HG03354 (cell line): ENCODE measurements around the gene RABGGTA.
"Not testable (repeated sequence)": the region's sequence is repeated elsewhere in the genome, so short reads cannot be mapped to it uniquely, and the experiment has no call there.

Experiments used
- ATAC-seq: cut with Tn5 transposase; IDR thresholded peaks from one replicate; pipeline ENCODE4 v1.9.1; 2021; ENCODE audit warnings: mild to moderate bottlenecking; ENCODE audit not compliant: unreplicated experiment, poor library complexity, severe bottlenecking

RABGGTA gene

DNA sequence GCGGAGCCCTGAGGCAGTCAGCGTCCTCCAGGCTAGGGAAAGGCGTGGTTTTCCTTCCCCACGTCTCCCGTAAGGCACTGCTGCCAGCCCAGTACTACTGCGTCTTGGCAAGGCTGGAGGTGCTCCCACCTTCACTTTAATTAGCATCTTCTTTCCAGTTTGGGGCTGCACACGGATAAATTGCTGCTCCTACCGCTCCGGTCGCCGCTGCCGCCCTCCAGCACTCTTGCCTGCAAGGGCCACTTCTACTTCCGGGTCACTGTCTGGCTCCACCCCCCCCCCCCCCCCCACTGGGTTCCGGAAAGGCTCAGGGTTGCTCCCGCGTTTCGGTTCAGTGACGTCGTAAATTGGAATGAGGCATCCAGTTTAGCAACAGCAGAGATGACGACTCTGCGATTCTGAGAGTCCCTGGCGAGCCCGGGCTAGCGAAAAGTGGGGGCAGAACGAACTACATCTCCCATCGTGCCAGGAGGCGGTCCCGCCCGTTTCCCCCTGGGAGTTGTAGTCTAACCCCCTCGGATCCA lies 39.2 kb downstream of the RABGGTA start, which contains the start of gene NEDD8:
NEDD8 (minus strand) TSS at position 247 of the 524 bp plus-strand sequence; CDS start at position 147, 100 bp downstream.
- ATAC-seq = peak; percentile 76

DNA sequence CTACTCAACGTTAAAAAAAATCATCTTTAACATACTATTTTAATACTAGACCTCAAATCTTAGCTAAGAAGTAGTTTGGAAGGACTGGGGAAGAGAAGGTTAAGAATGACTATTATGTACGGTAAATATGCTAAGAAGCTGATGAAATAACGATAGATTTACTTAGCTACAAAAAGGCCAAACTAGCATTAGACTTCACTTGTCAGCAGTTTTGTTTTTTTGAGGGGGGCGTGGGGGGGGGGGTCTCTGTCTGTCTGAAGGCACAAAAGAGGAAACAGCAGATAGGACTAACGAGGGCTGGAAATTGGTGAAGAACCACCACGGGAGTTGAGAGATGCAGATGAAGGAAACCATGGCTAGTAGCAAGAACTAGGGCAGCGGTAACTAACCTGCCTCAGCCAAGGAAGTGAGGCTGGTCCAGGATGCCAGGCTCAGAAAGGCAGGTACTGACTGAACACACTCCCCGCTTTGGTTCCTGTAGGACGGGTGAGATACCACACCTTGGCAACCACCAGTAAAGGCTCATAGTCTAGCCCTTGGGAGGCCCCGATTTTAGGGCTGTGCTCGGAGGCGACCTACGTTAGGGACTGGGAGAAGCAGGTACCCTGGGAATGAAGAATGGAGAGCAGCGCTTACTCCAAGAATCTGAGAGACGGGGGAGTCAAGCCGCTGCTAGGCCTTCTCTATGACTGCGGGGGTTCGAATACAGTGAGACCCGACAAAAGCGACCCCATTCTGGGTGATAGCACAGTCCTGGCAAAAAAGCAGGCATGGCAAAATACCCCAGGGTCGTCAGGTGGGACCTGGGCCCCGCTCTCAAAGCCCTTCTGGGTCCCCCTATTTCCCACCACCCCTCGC lies 39.9 kb downstream of the RABGGTA start:
- ATAC-seq = peak; percentile 21

DNA sequence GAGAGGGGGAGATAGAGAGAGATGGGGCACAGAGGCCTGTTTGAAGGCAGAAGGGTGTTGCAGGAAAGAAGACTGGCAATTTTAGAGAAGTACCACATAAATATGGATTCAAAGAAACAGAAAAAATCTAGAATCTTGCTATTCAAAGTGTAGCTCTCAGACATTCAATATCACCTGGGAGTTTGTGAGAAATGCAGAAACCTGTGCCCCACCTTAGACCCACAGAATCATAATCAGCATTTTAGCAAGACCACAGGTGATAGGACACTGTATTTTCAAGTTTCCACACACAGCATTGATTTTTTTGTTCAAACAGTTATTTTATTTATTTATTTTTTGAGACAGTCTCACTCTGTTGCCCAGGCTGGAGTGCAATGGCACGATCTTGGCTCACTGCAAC lies 42.5 kb downstream of the RABGGTA start:
- ATAC-seq = no peak

DNA sequence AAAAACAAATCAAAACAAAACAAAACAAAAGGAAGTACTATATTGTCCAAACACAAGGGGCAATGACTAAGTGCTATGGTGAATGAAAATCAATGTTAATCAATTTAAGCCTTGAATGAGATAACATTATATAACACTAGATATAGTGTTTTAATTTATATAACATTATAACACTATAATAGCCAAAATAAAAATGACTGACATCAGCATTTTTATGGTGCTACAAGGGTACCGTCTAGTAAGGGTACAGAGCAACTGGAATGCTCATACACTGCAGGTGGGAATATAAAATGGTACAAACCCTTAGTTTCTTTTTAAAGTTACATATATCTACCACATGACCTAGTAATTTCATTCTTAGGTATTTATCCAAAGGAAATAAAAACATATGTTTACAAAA lies 44.9 kb downstream of the RABGGTA start:
- no peak for ATAC-seq

DNA sequence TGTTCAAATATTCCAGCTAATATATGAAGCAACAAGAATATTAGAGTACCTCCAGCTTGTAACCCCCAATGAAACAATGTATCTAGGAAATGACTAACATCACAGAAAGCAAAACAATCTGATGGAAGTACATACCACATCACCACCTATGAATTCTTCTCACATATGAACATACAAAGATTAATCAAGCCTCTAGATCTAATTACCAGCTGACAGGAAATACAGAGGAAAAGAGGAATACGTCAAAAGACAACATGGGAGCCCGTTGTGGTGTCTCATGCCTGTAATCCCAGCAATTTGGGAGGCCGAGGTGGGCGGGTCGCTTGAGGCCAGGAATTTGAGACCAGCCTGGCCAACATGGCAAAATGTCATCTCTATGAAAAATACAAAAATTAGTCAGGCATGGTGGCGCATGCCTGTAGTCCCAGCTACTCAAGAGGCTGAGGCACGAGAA lies 46.8 kb downstream of the RABGGTA start:
- no peak for ATAC-seq

DNA sequence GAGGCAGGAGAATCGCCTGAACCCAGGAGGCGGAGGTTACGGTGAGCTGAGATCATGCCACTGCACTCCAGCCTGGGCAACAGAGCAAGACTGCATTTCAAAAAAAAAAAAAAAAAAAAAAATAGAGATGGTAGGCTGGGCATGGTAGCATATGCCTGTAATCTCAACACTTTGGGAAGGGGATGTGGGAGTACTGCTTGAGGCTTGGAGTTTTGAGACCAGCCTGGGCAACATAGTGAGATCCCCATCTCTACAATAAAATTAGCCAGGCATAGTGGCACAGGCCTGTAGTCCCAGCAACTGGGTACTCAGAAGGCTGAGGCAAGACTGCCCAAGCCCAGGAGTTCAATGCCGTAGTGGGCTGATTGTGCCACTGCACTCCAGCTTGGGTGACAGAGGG lies 48.4 kb downstream of the RABGGTA start:
- ATAC-seq = not testable (repeated sequence)

DNA sequence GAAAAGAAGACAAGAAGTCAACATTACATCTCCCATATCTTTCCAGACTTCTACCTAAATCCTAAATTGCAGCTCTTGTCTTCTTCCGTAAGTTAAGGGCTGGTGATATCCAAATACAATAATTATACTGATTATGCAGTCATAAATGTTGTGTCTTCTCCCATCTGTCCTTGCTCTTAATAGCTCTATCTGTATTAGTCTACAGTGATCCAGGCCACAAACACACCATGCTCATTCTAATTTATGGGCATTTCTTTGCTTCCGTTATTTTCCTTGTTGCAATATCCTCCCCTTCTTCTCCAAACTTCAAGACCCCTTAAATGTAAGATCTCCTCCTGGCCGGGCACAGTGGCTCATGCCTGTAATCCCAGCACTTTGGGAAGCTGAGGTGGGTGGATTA lies 51.9 kb downstream of the RABGGTA start:
- no peak for ATAC-seq

DNA sequence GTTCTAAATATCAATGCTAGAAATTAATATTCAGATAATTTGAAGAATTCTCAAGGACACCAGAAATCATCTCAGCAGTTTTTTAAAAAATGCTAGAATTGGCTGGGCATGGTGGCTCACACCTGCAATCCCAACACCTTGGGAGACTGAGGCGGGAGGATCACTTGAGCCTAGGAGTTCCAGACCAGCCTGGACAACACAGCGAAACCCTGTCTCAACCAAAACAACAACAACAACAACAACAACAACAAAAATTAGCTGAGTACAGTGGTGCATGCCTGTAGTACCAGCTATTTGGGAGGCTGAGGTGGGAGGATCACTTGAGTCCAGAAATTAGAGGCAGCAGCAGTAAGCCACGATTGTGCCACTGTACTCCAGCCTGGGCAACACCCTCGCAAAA lies 52.3 kb downstream of the RABGGTA start:
- no peak for ATAC-seq

DNA sequence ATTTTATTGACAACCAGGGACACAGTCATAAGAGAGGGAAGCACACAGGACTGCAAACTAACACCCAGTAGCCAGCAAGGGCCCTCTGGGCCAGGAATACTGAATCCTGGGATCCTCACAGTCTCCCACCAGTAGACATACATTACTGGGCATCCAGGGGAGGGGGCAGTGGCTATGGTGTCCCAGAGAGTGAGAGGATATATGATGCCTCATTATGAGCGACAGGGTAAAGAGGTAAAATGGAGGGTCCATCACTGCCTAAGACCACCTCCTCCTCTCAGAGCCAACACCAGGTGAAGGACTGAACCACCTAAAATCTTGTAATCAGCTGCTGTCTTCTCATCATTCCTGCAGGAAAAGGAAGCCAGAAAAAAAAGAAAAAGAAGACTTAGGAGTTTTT lies 54.5 kb downstream of the RABGGTA start:
- not testable (repeated sequence) for ATAC-seq

DNA sequence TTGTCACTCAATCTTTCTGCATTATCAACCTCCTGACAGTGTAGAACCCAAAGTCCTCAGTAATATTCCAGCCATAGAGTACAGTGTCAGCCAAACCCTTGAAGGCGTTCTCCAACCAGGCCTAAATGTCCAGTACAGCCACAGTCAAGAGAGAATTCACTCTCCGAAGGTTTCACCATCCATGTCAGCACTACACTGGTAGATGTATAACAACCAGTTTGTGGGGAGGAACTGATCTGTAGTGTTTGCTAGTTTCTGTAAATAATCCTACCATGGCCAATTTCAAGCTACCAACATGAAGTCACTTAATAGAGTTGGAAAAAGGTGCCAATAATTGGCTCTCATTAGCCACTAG lies 55.1 kb downstream of the RABGGTA start:
- ATAC-seq = no peak
